Naive B cell (primary cell): ENCODE results near the gene TRIM9. TPM values are rescaled to one million over a fixed set of nuclear protein-coding genes. Genes with fewer than 3 reads are reported as not detected.
"Not testable (repeated sequence)": the region's sequence is repeated elsewhere in the genome, so short reads cannot be mapped to it uniquely, and the experiment has no call there.

ENCODE experiments used
- ATAC-seq, 2 donors: fragments of 150-1000 bp; cut with Tn5 transposase; 2 replicates each; pipeline ENCODE4 v1.10.0; 2021; ENCODE audit warnings: low read depth in 2 of 2, mild to moderate bottlenecking in 2 of 2, moderate library complexity in 2 of 2
- DNase-seq: peaks from one replicate; pipeline ENCODE4 v3.0.0; 2022
- H3K27ac Mint-ChIP-seq, 6 donors: one replicate each; pipeline ENCODE4 v1.8.0; 2020 to 2022; ENCODE audit warnings: mild to moderate bottlenecking in 6 of 6, mixed read lengths in 6 of 6, moderate library complexity in 5 of 6, inconsistent platforms in 2 of 6
- H3K27me3 Mint-ChIP-seq, 3 donors: one replicate each; pipeline ENCODE4 v1.8.0; 2021 to 2022; ENCODE audit warnings: mixed read lengths in 3 of 3, mild to moderate bottlenecking in 1 of 3
- H3K36me3 Mint-ChIP-seq, 2 donors: one replicate each; pipeline ENCODE4 v1.8.0; 2020 to 2022; ENCODE audit warnings: mixed read lengths in 2 of 2, inconsistent platforms in 1 of 2, mild to moderate bottlenecking in 1 of 2
- H3K4me1 Mint-ChIP-seq, 3 donors: one replicate each; pipeline ENCODE4 v1.8.0; 2020 to 2022; ENCODE audit warnings: mixed read lengths in 3 of 3, inconsistent platforms in 1 of 3, mild to moderate bottlenecking in 1 of 3, moderate library complexity in 1 of 3
- H3K4me3 Mint-ChIP-seq, 8 donors: one replicate each; pipeline ENCODE4 v1.8.0; 2020 to 2022; ENCODE audit warnings: mild to moderate bottlenecking in 8 of 8, mixed read lengths in 8 of 8, moderate library complexity in 8 of 8, inconsistent platforms in 2 of 8
- H3K9me3 Mint-ChIP-seq, 7 donors: one replicate each; pipeline ENCODE4 v1.8.0; 2020 to 2022; ENCODE audit warnings: mixed read lengths in 7 of 7, mild to moderate bottlenecking in 5 of 7, inconsistent platforms in 2 of 7, moderate library complexity in 1 of 7
- polyA plus RNA-seq, 6 donors: library from polyadenylated mRNA; unstranded; fragments of 300-500 nt; fragmentation: Illumina TruSeq; gene quantifications; one replicate each; pipeline ENCODE4 v1.2.3, GENCODE V29; 2021; ENCODE audit warnings: low read depth in 6 of 6

The TRIM9 gene
- polyA plus RNA-seq, 6 donors from 2014 or later, result 0.15 to 0.21 (median 0.16) TPM; not detected in 3

DNA sequence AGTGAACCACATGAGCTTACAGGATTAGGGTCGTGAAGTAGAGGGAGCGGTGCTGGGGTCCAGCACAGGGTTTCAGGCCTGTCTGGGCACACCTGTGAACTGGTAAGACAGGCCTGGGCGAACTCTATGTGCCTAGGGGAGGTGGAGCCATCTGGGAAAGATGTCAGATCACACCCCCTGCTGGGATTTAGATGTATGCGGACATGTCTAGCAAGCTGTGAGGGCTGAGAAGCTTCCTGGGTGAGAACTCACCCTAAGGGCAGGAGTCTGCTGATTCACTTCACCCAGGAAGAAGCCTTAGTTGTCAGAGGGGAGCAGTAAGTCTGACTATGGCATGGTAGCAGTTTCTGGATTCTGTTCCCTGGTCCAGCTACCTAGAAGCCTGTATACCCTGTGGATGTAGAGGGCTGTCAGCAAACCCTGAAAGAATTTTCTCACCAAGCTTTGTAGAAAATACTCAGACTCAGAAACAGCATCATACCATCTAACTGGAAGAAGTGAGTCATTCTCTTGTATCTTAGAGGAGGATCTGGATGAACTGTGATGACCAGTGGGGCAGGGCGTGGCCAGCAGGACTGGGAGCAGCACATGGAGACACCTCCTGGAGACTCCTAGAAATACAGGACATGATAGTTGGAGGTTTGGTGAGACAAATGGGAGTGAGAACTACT lies 139.4 kb downstream of the TRIM9 start:
- Mint-ChIP-seq H3K27me3 (no peaks in the 10 kb centered on the region), H3K4me1 (no peaks in the 10 kb centered on the region), H3K27ac (no peak overlapping the region), H3K9me3 (peaks cover 0 to 2% (median 0%) of the 10 kb centered on the region in 7 donors), H3K4me3 (no peak overlapping the region), H3K36me3 (no peaks in the 10 kb centered on the region)
- no peak for DNase-seq
- no peak for ATAC-seq

DNA sequence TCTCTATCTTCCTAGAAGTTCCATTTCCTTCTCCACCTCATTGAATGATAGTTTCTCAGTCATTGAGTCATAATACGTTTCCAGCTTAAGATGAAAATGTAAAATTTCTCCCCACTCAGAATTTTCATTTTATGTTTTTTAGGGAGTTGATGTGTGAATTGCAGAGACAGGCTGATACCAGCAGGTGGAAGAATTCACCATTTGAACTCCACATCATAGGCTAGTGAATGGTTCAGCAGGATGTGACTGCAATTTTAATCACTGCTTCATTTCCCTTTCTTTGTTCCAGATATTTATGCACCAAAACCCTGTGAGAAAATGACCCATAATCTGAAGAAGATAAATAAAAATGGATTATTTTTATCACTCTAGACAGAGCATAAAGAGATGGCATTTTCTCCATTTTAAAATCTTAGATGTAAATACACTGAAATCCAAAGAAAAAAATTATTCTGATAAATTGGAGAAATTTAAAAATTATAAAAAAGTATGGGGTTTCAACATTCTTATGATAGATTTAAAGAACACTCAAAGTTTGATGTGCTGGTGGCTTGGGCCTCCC lies 140.0 kb downstream of the TRIM9 start:
- H3K4me3 Mint-ChIP-seq, result no peak overlapping the region
- H3K36me3 Mint-ChIP-seq, result no peaks in the 10 kb centered on the region
- H3K9me3 Mint-ChIP-seq, result peaks cover 0 to 3% (median 0%) of the 10 kb centered on the region in 7 donors
- no peak overlapping the region for H3K27ac Mint-ChIP-seq
- peak in 1 of 2 donors; percentile 53 for ATAC-seq
- no peak for DNase-seq
- H3K27me3 Mint-ChIP-seq, result no peaks in the 10 kb centered on the region
- H3K4me1 Mint-ChIP-seq, result no peaks in the 10 kb centered on the region

DNA sequence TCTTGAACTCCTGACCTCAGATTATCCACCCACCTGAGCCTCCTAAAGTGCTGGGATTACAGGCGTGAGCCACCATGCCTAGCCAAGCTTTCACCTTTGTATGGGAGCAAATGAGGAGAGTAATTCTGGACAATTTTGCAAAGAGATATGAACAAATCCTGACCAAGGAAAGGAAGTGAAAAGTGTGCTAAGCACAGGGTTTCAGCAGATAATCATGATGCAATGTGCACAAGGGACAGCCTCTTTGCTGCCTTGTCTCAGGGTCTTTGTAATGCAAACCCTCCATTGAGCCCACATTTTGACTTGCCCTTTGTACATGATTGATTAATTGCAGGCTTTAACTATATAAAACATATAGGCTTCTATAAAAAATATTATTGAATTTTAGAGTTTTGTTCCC lies 141.4 kb downstream of the TRIM9 start:
- no peaks in the 10 kb centered on the region for H3K27me3 Mint-ChIP-seq
- no peaks in the 10 kb centered on the region for H3K36me3 Mint-ChIP-seq
- peak overlapping the region in 1 of 6 donors; percentile 56 for H3K27ac Mint-ChIP-seq
- H3K4me3 Mint-ChIP-seq, result no peak overlapping the region
- DNase-seq, result no peak
- H3K4me1 Mint-ChIP-seq, result no peaks in the 10 kb centered on the region
- H3K9me3 Mint-ChIP-seq, result peaks cover 0 to 11% (median 0%) of the 10 kb centered on the region in 7 donors
- ATAC-seq, result no peak

DNA sequence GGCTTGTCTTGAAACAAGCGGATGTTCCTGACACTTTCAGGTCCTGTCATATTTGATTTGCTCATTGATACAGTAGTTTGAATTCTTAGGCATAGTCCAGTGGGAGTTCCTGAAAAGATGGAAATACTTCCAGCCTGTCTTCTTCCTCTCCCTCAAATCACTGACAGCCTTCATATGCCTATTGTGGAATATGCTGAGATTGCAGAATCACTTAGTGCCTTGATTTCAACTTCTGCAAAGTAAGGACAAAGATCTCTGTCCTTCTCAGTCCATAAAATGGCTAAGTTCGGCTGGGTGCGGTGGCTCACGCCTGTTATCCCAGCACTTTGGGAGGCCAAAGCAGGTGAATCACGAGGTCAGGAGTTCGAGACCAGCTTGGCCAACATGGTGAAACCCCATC lies 143.9 kb downstream of the TRIM9 start:
- no peak for ATAC-seq
- Mint-ChIP-seq H3K27me3 (no peaks in the 10 kb centered on the region), H3K4me1 (no peaks in the 10 kb centered on the region), H3K9me3 (peaks cover 0 to 11% (median 0%) of the 10 kb centered on the region in 7 donors), H3K36me3 (no peaks in the 10 kb centered on the region), H3K27ac (peak overlapping the region in 1 of 6 donors; percentile 82), H3K4me3 (no peak overlapping the region)
- DNase-seq, result no peak

DNA sequence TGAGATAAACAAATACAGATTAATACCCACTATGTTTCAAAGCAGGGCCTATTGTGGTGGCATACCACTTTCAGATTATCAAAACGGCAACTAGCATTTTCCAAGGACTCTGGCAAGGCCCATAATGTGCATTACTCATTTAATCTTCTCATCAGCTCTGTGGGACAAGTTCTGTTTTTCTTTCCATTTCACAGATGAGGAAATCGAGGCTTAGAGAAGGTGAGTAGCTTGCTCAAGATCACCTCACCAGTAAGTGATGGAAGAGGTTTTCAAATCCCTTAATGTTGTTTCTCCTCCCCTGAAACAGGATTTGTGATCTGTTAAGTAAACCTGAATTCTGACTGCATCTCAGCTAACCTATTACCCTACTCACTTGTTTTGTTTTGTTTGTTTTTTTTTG lies 146.7 kb downstream of the TRIM9 start:
- peaks cover 12 to 17% (median 14%) of the 10 kb centered on the region in 3 donors for H3K4me1 Mint-ChIP-seq
- peaks cover 5 to 12% (median 12%) of the 10 kb centered on the region in 3 donors for H3K27me3 Mint-ChIP-seq
- DNase-seq (no peak), ATAC-seq (no peak)
- peaks cover 0 to 11% (median 0%) of the 10 kb centered on the region in 7 donors for H3K9me3 Mint-ChIP-seq
- H3K27ac Mint-ChIP-seq, result no peak overlapping the region
- no peaks in the 10 kb centered on the region for H3K36me3 Mint-ChIP-seq
- peak overlapping the region in 1 of 8 donors; percentile 7 for H3K4me3 Mint-ChIP-seq

DNA sequence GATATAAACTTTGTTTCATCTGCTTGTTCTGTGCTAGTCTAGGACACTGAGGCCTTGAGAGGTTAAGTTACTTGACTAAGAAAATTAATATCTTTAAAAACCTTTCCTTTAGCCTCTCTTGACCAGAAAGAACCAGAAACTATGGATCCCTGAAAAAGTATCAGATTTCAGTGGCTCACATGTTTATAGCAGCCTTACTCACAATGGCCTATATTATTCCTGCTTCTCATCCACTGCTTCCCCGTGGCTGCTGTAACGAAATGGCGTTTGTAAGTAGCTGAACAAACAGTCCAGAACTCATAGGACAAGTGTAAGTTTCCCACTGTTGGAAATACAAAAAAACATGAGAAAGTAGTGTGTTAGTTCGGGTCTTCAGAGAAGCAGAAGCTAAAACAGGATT lies 147.5 kb downstream of the TRIM9 start:
- Mint-ChIP-seq H3K9me3 (peaks cover 0 to 12% (median 0%) of the 10 kb centered on the region in 7 donors), H3K27ac (peak overlapping the region in 1 of 6 donors; percentile 30), H3K4me3 (no peak overlapping the region), H3K27me3 (peaks cover 9 to 16% (median 16%) of the 10 kb centered on the region in 3 donors), H3K36me3 (no peaks in the 10 kb centered on the region), H3K4me1 (peaks cover 14 to 20% (median 17%) of the 10 kb centered on the region in 3 donors)
- ATAC-seq (no peak), DNase-seq (no peak)

DNA sequence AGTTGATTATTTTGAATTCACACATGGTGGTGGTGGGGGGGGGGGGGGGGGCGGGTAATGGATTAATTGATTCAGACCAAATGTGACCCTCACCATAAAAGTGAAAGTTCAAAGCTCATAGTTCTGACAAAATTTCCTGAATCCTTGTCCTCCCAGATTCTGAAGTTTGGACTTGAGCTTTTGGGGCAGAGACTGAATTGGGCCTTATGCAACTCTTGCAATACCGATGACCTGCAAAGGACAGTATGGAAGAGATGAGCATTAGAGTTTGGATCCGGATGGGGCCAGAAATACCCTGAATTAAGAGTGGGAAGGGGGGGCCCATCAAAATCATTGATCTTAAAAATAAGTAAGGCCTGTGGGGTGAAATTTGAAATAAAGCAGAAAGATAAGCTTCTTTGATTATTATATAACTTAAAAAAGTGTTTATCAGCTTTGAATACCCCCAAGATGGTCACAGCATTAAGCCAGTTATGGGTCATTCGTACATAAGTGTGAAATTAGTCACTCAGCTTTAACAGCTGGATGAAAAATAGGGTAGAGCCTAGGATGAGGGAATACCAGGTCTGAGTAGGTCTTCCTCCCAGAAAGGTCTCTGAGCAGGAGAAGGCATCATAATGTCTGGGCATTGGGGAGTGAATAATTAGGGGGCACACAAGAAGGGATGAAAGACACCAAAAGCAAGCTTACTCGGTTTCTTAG lies 148.5 kb downstream of the TRIM9 start:
- Mint-ChIP-seq H3K9me3 (peaks cover 0 to 10% (median 0%) of the 10 kb centered on the region in 7 donors), H3K27ac (peak overlapping the region in 1 of 6 donors; percentile 64), H3K36me3 (peaks cover 0 to 6% of the 10 kb centered on the region in 2 donors), H3K4me1 (peaks cover 14 to 20% (median 17%) of the 10 kb centered on the region in 3 donors), H3K27me3 (peaks cover 16 to 24% (median 18%) of the 10 kb centered on the region in 3 donors), H3K4me3 (peak overlapping the region in 1 of 8 donors; percentile 63)
- DNase-seq, result no peak
- no peak for ATAC-seq

DNA sequence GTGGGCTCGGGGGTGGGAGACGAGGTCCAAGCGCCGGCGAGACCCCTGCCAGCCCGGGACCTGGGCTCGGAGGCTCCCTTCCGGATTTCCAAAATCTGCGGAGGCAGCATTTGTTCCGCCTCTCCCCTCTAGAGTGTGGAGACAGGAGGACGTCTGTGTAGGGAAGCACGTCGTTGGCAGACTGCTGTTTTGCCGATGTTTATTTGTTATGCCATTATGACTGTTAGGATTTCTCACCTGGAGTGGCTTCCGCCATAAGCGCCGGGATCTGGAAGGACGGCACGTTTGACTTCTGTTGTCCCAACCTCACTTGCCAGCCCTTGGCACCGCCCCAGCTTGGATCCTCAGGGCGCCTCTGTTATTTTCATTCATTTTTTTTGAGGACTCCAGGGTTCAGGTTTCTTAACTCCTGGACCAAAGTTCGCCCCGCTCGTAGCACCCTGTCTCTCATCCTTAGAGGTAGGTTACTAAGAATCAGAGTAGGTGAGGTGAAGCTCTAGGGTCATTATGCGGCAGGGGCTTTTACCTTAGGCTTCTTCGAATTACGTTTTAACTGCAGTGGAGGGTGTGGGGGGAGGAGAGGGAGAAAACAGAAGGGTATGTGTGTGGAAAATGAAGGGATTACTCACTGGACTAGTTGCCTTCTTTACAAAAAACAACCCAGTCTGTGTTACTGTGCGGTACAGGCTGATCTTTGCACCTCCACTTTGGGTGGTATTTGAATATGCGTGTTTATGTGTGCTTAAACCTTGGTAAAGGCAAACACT lies 150.1 kb downstream of the TRIM9 start:
- Mint-ChIP-seq H3K9me3 (peaks cover 0 to 9% (median 0%) of the 10 kb centered on the region in 7 donors), H3K36me3 (peaks cover 0 to 11% of the 10 kb centered on the region in 2 donors), H3K27ac (peak overlapping the region in 5 of 6 donors; percentile 58 to 90 (median 75)), H3K27me3 (peaks cover 30 to 33% (median 33%) of the 10 kb centered on the region in 3 donors), H3K4me1 (peaks cover 14 to 20% (median 17%) of the 10 kb centered on the region in 3 donors), H3K4me3 (peak overlapping the region; percentile 88 to 94 (median 92))
- ATAC-seq, result peak; percentile 12 to 33
- no peak for DNase-seq

DNA sequence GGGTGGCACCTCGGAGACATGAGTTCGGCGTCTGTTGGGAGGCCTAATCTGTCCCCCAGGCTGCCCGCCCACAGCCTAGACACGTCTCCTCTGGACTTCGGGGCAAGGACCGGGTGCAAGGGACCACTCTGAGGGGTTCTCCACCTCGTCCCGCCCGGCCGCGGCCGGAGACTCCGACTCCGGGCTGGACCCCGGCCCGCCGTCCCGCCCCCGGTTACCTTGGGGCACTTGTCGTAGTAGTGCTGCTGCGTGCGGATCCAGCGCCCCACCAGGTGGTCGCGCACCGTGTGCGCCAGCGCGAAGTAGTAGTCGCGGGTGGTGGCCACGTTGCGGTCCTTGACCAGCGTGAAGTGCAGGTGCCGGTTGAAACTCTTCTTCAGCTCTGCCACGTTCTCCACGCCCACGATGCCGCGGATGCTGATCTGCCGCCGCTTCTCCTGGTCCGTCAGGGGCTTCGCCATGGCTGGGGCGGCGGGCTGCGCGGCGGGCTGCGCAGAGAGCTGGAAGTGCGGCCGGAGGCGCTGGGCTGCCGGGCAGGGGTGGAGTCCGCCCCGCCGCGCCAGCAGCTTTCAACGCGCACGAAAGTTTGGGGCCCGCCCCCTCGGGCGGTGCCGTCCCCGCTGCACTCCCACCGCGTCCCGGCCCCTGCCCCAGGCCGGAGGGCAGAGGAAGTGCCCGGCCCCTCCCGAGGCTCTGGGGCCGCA lies 150.8 kb downstream of the TRIM9 start, which contains the start of gene PYGL:
Gene PYGL (minus strand): TSS at position 541 of the 704 bp plus-strand sequence. CDS start 80 bp downstream, at position 461.
- ATAC-seq, result peak; percentile 68 to 69
- DNase-seq, result peak; percentile 21
- peak within 1 kb of the TSS; percentile 88 to 94 (median 92) for H3K4me3 Mint-ChIP-seq
- peaks cover 0 to 5% (median 0%) of the 10 kb centered on the region in 7 donors for H3K9me3 Mint-ChIP-seq
- H3K4me1 Mint-ChIP-seq, result peaks cover 14 to 20% (median 17%) of the 10 kb centered on the region in 3 donors
- peaks cover 33 to 40% (median 35%) of the 10 kb centered on the region in 3 donors for H3K27me3 Mint-ChIP-seq
- peaks cover 0 to 11% of the 10 kb centered on the region in 2 donors for H3K36me3 Mint-ChIP-seq
- H3K27ac Mint-ChIP-seq, result peak within 1 kb of the TSS in 5 of 6 donors; percentile 58 to 90 (median 75)

DNA sequence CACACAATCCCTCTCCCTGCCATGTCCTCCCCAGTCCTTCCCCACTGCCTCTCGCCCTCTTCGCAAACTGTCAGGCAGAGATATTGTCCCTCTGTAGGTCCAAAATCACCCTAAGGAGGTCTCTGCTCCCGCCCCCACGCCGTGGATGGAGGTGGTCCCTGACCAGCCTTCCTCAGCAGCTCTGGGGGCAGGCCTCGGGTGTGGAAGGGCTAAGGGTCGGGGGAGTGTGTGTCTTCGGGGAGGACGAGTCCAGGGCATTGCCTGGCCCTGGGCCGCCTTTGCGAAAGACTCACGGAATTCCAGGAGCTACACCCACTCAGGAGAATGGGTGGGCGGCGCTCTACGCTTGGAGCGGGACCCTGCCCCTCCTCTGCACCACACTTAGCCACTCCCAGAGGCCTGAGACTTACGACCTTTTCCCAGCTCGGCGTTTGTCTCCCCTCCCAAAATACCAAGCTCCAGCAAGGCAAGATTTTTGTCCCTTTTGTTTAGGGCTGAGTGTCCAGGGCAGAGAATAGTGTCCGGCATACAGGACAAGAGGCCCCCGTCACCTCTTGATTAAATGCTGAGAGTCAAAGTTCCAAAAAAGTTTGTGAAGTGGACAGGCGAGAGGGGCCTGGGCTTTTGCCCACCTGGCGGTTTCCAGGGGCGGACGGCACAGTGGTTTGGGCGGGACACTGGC lies 151.5 kb downstream of the TRIM9 start:
- Mint-ChIP-seq H3K36me3 (peaks cover 0 to 11% of the 10 kb centered on the region in 2 donors), H3K4me1 (peaks cover 14 to 20% (median 17%) of the 10 kb centered on the region in 3 donors), H3K9me3 (peaks cover 0 to 2% (median 0%) of the 10 kb centered on the region in 7 donors), H3K27me3 (peaks cover 33 to 40% (median 35%) of the 10 kb centered on the region in 3 donors), H3K27ac (peak overlapping the region in 3 of 6 donors; percentile 53 to 76 (median 67)), H3K4me3 (peak overlapping the region; percentile 82 to 93 (median 87))
- ATAC-seq, result no peak
- no peak for DNase-seq

DNA sequence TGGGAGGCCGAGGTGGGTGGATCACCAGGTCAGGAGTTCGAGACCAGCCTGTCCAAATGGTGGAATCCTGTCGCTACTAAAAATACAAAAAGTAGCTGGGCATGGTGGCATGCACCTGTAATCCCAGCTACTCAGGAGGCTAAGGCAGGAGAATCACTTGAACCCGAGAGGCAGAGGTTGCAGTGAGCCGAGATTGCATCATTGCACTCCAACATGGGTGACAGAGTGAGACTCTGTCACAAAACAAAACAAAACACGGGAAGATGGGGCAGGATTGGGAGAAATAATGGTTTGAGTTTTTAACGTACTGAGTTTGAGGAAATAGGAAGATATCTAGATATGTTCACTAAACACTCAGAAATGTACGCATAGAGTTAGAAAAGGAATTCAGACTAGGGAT lies 153.3 kb downstream of the TRIM9 start:
- peaks cover 0 to 11% of the 10 kb centered on the region in 2 donors for H3K36me3 Mint-ChIP-seq
- H3K9me3 Mint-ChIP-seq, DNase-seq, H3K27ac Mint-ChIP-seq, ATAC-seq: not testable (repeated sequence)
- peaks cover 33 to 40% (median 40%) of the 10 kb centered on the region in 3 donors for H3K27me3 Mint-ChIP-seq
- peaks cover 14 to 20% (median 19%) of the 10 kb centered on the region in 3 donors for H3K4me1 Mint-ChIP-seq
- H3K4me3 Mint-ChIP-seq, result peak overlapping the region in 2 of 8 donors; percentile 47 to 60

DNA sequence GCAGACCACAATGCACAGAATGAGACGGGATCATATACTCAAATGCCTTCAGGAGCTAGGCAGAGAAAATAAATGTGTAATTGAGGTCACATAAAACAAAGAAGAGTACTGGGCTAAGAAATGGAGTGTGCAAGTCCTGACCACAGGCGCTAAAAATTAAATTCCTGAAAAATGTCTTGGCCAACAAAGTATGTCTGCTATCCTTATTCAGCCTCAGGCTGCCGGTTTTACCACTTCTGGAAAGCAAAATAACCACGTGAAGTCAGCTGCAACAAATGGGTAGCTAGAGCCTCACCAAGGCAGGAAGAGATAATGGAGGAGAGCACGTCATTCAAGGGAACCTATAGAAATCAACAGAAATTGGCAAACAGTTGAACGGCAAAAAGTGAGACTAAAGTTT lies 153.8 kb downstream of the TRIM9 start:
- H3K27ac Mint-ChIP-seq, result peak overlapping the region in 2 of 6 donors; percentile 49 to 63
- peak overlapping the region in 1 of 8 donors; percentile 60 for H3K4me3 Mint-ChIP-seq
- peaks cover 0 to 2% (median 0%) of the 10 kb centered on the region in 7 donors for H3K9me3 Mint-ChIP-seq
- H3K36me3 Mint-ChIP-seq, result peaks cover 0 to 11% of the 10 kb centered on the region in 2 donors
- H3K27me3 Mint-ChIP-seq, result peaks cover 33 to 40% (median 40%) of the 10 kb centered on the region in 3 donors
- DNase-seq (no peak), ATAC-seq (no peak)
- peaks cover 14 to 20% (median 19%) of the 10 kb centered on the region in 3 donors for H3K4me1 Mint-ChIP-seq
